Activated naive CD4-positive, alpha-beta T cell treated with anti-CD3 and anti-CD28 coated beads, Interleukin-2, amount 50 U/mL, for 16 hours (primary cell): ENCODE data around the gene ECM1.

Source experiments
- DNase-seq: peaks from one replicate; pipeline ENCODE4 v3.0.0-alpha.2; 2020

ECM1 gene

DNA sequence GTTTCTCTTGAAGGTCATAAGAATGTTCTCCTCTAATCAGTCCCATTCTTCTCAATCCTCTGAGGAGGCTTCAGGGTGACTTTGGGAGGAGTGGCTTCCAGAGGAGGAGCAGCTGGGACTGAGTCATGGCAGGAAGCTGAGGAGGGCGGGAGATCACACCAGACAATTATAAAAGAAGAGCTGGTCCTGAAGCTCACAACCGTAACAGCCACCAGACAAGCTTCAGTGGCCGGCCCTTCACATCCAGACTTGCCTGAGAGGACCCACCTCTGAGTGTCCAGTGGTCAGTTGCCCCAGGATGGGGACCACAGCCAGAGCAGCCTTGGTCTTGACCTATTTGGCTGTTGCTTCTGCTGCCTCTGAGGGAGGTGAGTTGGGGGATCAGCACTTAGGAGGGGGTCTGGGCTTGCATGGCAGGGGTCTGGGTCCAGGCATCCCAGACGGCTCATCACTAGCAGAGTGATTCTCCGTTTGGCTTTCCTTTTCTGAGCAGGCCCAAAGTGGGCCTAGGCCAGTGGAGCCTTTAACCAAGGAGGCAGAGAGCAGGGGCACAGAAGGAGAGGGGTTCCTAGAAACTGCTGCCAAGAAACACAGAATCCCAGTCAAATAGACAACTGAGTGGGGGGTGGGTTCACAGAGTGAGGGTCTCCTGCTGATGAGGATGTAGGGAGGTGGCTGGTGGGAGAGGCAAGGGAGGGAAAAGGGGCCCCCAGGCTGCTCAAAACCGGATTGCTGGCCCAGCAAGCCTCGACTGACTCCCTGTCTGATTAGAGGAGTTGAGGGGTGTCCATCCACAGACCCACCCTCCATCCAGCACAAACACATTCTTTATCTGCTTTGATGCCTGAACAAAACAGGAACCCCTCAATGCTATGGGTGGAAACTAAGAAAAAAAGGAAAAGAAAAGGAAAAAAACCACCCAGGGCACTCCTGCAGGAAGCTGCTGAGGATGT is at the start of gene ECM1:
Gene ECM1 (plus strand): TSS at position 198 of the 953 bp plus-strand sequence. CDS start 101 bp downstream, at position 299.
- DNase-seq, result no peak

DNA sequence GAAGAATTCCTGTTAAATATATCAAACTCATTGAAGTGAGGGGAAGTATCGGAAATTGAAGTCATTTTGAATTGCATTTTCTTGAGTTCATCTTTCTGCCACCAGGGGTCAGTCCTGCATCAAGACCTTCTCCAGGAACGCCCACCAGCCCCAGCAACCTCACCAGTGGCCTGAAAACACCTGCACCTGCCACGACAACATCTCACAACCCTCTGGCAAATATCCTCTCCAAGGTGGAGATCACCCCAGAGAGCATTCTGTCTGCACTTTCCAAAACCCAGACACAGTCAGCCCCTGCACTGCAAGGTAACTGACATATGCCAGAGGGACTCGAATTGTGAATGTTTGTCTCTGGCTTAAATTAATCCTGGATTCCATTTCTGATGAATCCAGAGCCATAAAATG is 43.5 kb upstream of the ECM1 start:
- DNase-seq, result peak; percentile 76

DNA sequence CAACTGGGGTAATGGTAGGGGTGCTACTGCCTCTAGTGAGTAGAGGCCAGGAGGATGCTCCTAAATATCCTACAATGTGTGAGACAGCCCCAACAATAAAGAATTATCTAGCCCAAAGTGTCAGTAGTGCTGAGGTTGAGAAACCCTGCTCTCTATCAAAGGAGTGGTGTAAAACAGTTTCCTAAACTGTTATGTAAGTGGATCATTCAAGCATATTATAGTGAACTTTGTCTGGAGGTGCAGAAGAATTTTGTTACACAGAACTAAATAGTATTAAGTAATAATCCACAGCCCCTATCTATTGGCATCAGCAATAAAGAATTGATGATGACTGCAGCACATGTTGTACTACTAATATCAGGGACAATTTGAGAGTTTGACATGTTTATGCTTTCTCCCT is 40.9 kb upstream of the ECM1 start:
- DNase-seq, result no peak

DNA sequence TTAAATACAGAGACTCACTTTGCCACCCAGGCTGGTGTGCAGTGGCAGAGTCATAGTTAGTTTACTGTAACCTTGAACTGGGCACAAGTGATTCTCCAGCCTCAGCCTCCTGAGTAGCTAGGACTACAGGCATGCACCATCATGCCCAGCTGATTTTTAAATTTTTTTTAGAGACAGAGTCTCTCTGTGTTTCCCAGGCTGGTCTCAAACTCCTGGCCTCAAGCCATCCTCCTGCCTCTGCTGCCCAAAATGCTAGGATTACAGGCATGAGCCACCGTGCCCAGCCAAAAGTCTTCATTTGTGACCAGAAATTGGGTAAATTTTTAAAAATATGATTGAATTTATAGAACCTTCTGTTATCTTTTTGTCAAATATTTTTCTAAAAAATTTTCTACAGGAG is 38.6 kb upstream of the ECM1 start:
- DNase-seq, result no peak

DNA sequence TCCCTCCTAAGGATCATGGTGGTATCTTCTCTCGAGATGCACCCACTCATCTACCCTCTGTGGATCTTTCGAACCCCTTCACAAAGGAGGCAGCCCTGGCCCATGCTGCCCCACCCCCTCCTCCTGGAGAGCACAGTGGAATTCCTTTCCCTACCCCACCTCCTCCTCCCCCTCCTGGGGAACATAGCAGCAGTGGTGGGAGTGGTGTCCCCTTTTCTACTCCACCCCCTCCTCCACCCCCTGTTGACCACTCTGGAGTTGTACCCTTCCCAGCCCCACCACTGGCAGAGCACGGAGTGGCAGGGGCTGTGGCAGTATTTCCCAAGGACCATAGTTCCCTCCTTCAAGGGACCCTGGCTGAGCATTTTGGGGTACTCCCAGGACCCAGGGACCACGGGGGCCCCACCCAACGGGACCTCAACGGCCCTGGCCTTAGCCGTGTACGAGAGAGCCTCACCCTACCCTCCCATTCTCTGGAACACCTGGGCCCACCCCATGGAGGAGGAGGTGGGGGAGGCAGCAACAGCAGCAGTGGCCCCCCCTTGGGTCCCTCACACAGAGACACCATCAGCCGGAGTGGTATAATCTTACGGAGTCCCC is 35.2 kb upstream of the ECM1 start:
- no peak for DNase-seq

DNA sequence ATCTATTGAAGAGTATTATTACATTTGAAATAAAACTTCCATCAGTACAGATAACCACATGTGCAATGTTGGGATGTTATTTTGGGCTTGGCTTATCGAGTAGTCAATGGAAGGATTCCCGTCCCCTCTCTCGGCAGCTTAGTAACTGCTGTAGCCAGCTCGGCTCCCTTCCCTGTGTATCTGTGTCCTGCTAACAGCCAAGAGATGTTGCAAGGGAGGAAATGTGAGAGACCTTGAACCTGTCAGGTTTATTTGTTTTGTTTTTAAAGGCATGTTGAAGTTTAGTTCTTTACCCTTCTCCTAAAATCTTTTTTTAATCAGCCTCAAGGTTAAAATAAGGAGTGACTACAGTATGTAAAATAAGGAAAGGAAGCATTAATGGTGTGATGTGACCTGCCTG is 34.2 kb upstream of the ECM1 start:
- no peak for DNase-seq

DNA sequence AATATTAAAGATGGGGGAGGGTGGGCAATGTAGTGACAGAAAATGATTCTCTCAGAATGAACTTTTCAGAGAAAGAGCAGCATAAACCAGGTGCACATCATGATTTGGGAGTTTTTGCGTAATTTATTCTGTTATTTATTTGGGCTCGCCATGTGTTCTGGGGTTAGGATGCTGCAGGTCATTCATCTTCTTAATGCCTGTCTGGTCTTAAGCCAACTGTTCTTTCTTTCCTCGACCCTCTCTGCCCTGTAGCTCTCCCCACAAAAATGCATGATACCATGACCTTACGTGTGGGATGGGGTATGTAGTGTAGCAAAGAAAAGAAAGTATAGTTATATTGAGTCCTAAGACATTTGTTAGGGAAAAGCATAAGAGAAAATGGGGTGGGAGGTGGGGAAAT is 33.0 kb upstream of the ECM1 start:
- DNase-seq, result no peak

DNA sequence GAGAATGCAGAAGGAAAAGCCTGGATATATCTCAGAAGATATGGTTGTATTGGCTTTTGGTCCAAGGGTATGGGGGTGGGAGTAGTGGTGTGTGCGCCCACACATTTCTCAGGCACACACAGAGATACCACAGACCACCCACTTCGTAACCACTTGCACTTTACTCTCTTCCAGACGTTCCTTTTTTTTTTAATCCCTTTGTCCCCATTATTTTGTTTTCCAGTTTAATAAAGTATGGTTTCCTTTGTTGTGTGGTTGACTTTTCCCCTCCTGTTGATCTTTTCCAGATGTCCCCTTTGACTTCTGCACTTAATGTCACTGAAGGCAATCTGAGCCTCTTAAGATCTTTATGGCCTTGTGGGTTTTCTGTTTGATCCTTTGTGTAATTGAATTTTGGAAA is 31.2 kb upstream of the ECM1 start:
- DNase-seq, result no peak

DNA sequence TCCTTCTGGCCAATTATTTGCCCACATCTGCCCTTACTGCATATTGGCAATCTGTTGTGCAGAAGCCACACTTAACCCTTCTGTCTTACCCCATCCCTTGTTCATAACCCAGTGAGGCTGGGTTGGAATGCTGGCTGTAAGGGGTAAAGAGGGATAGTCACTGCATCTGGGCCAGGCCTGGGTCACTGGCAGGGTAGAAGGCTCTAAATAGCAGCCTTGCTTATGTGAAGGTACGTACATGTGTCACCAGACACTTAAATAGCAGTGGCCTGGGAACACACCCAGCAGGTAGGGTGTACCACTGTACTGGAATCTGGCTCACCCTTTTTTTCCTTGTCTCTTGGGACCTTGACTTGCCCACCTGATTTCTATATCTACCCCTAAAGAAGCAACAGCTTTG is 30.6 kb upstream of the ECM1 start:
- DNase-seq, result no peak

DNA sequence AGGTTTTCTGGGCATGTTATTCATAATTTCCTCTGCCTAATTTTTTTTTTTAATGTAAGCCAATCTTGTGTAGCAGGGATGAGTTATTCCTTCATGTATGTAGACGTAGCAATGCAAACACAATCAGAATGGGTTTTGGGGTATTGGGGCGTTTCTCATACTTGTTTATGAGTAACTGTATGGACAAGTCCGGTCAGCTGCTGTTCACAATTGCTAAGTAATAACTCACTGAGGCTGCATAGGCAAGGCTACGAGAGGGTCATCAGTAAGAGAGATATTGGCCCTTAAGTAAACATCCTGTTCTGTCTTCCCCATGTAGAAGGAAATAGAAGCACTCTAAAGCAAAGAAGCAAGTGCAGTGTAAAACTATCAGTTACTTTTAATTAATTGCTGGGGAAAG is 30.2 kb upstream of the ECM1 start:
- DNase-seq, result no peak

DNA sequence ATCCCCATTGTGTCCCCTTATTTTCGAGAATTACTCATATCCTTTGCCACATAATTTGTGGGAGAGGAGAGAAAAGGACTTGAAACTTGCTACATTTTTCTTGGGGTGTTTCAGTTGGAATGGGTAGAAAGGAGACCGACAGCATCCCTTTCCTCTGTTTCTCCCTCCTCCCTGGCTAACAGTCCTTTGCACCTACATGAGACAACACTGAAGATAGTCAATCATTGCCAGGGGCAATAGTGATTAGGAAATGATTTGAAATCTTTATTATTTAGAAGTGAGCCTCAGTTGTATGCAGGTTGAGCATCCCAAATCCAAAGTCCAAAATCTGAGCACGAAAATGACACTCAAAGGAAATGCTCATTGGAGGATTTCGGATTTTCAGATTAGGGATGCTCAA is 28.5 kb upstream of the ECM1 start:
- no peak for DNase-seq

DNA sequence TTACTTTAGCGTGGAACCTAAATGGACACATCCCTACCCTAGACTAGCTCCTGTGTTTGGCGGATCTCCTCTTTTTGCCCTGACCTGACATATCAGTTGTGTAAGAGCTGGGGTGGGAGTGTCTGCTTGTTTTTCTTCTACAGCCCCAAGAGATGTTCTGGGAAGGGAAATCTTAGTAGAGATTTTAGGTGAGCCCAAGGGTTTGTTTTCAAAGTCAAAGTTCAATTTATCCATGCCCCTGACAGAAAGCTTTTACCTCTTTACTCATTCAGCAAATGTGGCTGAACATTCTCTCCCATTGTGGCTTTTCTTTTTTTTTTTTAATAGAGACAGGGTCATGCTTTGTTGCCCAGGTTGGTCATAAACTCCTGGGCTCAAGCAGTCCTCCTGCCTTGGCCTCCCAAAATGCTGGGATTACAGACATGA is 28.0 kb upstream of the ECM1 start:
- no peak for DNase-seq

DNA sequence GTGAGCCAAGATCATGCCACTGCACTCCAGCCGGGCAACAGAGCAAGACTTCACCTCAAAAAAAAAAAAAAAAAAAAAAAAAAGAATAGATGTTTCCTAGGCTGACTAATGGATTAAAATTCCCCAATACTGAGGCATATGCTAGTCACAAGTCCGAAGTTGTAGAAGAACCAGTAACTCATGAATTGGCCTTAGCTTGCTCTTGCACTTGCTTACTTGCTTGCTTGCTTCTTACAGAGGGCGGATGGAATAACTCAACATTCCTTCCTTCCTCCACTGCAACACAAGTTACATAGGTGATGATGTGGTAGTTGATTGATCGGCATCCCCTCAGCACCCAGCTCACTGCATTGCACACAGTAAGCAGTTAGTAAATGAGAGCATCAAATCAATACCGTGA is 23.5 kb upstream of the ECM1 start:
- no peak for DNase-seq

DNA sequence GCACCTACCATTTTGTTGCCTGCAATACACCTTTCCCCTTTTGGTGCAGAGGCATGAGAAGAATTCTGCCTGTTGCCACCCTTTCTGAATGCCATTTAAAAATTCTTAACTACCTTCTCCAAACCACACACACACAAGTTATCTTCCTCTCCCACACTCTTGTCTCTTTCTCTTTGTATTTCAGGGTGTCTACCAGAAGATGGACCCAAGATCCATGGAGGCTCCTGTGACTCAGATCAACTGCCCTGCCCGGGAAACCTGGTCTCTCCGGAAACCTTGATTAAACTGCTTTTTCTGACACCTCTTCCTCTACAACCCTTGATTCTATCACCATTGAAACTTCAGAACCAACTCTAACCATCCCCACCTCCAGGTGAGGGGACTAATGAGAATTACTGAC is 23.0 kb upstream of the ECM1 start:
- no peak for DNase-seq

DNA sequence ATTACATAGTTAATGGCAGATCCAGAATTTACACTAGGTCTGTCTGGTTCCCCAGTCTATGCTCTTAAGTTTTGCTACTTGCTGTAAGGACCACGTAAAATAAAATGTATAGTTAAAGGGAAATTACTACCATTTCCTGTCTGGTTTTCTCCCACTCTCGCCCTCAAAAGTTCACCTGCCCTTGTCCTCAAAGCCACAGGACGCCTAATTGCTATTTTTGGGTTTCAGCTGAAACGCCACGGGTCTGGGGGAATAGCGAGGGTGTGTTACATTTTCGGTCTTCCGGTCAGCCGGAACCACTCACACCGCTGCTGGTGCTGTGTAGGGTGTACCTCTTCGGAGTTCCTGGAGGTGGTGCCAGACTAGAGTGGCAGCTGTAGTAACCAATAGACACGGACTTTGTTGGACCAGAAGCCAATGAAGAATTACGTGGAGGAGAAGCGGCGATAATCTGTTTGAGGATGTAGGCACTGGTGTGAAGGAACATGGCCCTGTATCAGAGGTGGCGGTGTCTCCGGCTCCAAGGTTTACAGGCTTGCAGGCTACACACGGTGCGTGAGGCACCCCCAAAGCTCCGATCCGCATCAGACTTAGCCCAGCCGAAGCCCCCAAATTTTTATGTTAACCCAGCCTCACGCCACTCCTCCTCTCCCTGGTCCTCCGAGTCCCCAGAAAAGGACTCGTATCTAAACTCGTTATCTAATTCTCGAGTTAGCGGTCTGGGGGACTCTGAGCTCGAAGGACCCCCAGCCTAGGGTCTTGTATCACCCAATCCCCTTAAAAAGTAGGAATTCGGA is 20.7 kb upstream of the ECM1 start, which contains the start of gene TARS2:
Gene TARS2 (plus strand): TSS at position 454 of the 797 bp plus-strand sequence. CDS start 32 bp downstream, at position 486.
- DNase-seq, result peak; percentile 93

DNA sequence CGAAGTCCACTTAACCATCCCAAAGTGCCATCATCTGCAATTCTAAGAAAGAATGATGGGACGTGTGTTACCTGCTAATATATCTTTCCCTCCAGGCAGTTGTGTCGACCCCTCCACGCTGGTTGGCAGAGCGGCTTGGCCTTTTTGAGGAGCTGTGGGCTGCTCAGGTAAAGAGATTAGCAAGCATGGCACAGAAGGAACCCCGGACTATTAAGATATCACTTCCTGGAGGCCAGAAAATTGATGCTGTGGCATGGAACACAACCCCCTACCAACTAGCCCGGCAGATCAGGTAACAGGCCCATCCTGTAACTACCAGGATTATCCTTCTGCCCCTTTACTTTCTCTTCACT is 20.2 kb upstream of the ECM1 start:
- DNase-seq, result no peak

DNA sequence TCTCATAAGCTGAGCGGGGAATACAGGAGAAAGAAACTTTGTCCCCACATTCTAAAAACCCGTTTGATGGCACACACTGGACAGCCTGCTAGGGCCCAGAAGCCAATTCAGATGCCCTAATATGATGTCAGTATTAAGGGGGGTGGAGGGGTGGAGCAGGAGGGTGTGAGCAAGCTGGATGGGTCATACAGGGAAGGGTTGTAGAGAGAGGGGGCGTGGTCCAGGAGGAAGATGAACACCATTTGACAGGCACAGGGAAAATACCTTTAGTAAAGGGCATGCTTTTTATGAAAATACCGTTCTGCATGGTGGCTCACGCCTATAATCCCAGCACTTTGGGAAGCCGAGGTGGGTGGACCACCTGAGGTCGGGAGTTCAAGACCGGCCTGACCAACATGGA is 14.7 kb upstream of the ECM1 start:
- no peak for DNase-seq

DNA sequence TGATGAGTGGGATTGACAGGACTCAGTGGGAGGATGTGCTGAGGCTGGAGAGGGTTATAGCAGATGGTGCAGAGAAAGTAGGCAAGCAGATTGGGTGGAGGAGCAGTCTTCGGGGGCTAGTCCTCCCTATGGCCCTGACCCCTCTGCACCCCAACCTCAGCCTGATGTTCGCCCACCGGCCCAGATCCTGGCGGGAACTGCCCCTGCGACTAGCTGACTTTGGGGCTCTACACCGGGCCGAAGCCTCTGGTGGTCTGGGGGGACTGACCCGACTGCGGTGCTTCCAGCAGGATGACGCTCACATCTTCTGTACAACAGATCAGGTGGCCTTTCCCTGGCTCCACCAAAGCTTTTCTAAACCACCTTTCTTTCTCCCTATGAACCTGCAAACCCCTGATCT is 9.6 kb upstream of the ECM1 start:
- no peak for DNase-seq

DNA sequence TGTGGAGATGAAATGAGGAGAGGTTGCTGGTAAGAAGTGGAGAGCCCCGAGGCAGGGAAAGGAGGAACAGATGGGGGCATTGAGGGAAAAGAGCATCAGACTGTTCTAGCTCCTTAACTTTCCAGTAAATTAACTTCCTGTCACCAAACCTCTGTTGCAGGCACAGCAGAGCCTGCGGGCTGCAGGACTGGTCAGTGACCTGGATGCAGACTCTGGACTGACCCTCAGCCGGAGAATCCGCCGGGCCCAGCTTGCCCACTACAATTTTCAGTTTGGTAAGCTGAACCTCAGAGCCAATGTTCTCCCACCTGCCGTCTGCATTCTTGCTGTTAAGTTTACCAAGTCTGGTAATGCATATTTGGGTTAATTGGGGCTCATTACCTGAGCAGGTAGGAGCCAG is 2.5 kb upstream of the ECM1 start:
- DNase-seq, result no peak

DNA sequence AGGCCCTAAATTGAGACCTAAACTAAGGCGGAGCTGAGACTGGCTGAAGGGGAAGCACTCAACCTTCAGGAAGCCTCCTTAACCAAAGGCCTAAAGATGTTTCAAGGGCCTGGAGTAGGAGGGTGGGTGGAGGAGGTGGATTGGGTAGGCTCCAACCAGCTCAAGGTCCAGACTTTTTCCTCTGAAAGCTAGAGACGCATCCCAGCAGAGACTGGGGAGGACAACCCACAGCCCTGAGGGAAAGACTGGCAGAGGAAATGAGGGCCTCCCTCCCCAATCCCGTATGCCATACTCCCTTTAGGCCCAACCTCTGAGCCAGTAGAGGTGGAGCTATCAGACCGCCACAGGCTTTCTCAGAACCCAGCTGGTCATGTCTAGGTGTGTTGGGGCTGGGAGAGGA is 1.1 kb downstream of the ECM1 start:
- no peak for DNase-seq

DNA sequence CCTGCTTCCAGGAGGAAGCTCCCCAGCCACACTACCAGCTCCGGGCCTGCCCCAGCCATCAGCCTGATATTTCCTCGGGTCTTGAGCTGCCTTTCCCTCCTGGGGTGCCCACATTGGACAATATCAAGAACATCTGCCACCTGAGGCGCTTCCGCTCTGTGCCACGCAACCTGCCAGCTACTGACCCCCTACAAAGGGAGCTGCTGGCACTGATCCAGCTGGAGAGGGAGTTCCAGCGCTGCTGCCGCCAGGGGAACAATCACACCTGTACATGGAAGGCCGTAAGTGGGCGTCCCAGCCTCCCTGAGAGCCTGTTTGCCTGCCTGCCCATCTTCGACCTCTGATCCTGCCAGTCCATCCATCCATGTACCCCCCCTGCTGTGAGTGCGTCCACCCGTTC is 3.6 kb downstream of the ECM1 start:
- no peak for DNase-seq

DNA sequence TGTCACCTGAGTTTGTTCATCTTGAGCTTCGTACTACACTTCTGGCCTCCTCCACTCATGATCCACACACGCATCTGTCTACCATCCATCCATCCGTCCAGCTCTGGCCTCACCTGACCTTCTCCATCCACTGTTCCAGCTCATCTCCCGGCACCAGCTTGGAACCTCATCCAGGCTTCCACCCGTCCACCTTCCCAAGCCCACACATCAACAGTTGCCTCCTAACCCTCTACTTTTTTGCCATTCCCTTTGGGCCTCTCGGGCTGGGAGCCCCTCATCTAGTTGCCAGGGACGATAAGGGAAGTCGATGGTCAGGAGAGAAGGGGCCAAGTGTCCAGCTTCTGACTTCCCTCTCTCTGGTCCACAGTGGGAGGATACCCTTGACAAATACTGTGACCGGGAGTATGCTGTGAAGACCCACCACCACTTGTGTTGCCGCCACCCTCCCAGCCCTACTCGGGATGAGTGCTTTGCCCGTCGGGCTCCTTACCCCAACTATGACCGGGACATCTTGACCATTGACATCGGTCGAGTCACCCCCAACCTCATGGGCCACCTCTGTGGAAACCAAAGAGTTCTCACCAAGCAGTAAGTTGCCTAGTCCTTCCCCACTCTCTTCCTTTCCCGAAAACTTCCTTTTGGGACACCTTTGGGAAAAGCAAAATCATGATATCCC is 4.2 kb downstream of the ECM1 start:
- no peak for DNase-seq

DNA sequence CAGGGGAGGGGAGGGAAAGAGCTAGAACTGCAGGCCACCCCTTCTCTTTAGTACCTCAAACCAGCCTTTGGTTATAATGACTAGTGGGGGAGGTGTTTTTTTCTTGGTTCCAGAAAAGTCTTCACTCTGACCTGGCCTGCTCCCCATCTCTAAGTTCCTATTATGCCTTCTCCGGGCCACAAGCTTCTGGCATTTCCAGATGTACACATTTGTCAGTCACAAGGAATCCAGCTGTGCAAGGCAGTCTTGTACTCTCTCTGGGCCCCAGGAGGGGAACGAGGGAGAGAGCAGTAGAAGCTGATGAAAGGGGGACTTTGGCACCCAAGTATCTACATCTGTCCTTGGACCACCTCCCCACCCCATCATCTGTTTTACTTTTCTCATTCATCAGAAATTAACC is 4.9 kb downstream of the ECM1 start:
- no peak for DNase-seq
